ENCODE results near the gene NXPE2. TPM values are rescaled to one million over a fixed set of nuclear protein-coding genes. Genes with fewer than 3 reads are reported as not detected.

NXPE2 gene
- total RNA-seq, 1 experiment from 2014 or later, result not detected

- no peak overlapping the region for H3K4me3 ChIP-seq
- no peaks in the 10 kb centered on the region for H3K4me1 ChIP-seq (replicated peaks; ENCODE audit: insufficient read depth)
- ChIA-PET CTCF (no interaction called here), POLR2A (ENCODE audit: unreplicated experiment) (no interaction called here)
- H3K27ac ChIP-seq, result no peak overlapping the region
- H3K9me3 ChIP-seq (ENCODE audit: insufficient read depth, low read depth), result no peaks in the 10 kb centered on the region
- no TSS peak for BruUV-seq (replicated peaks)
- H4K20me1 ChIP-seq (ENCODE audit: insufficient read depth), result no peaks in the 10 kb centered on the region
- H3K4me2 ChIP-seq, result no peak overlapping the region
- TF ChIP-seq EZH2 (IDR thresholded peaks at IDR 0.05; ENCODE audit: low read depth) (no peak), CTCF (conservative IDR thresholded peaks at IDR 0.05) (no peak)
- H3K27me3 ChIP-seq (ENCODE audit: insufficient read depth, low read depth), result no peaks in the 10 kb centered on the region
- no peak for DNase-seq
- no peaks in the 10 kb centered on the region for H3K36me3 ChIP-seq (ENCODE audit: low read depth)
- no peaks in the 10 kb centered on the region for H3K9me2 ChIP-seq (ENCODE audit: insufficient read depth)
- no peaks in the 10 kb centered on the region for H3K79me2 ChIP-seq (ENCODE audit: low read depth)
- H3F3A ChIP-seq (ENCODE audit: insufficient read depth, low read depth), result no peaks in the 10 kb centered on the region
- intact Hi-C loops (cut with micrococcal nuclease; ENCODE audit: unreplicated experiment), result no loop called here
- H2AFZ ChIP-seq, result no peak overlapping the region
These were observed 67.7 kb downstream of the NXPE2 start for GRCh38 chr11:114746013-114746412.

Other genes starting within 250 kb of the NXPE2 start
- 117 and 145 TPM in 2 replicates for gene REXO2, start 239.1 kb upstream of the NXPE2 start, total RNA-seq (2021)
- not detected in 2 replicates for gene NXPE1, start 118.6 kb upstream of the NXPE2 start, total RNA-seq (2021)
- not detected in 2 replicates for gene NXPE4, start 82.7 kb upstream of the NXPE2 start, total RNA-seq (2021)

Data from PC-9 (cell line).